SK-N-MC (cell line): Measurements from ENCODE around the gene CBL.

Experiments
- EZH2 ChIP-seq: fragments of 200-600 bp; sonication (generic); IDR thresholded peaks from one replicate; pipeline ENCODE4 v1.6.1; 2017; ENCODE audit warnings: antibody characterized with exemption
- POLR2AphosphoS5 ChIP-seq: IDR thresholded peaks from 2 replicates; pipeline ENCODE4 v1.6.1; 2012; ENCODE audit warnings: mild to moderate bottlenecking, low read depth, low read length, borderline replicate concordance

DNA sequence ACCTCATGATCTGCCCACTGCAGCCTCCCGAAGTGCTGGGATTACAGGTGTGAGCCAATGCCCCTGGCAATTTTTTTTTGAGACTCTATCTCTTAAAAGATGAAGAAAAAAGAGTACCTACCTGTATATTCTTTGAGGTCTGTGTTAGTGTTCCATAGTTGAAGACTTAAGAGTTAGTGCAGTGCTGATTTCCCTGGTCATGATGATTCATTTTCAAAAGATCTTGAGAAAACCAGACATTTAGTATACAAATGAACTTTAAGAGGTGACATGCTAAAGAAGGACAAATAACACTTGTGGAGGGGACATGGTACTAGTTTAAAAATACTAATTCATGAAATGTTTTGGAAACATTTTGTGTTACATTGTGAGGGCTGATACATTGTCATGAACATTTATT, 17.7 kb downstream of the CBL start:
- TF ChIP-seq POLR2AphosphoS5, result no peak
- no peak for TF ChIP-seq EZH2
